Activated CD8-positive, alpha-beta memory T cell treated with anti-CD3 and anti-CD28 coated beads, Interleukin-2, amount 10 ng/mL, durations not matched to agents 7 days and 5 days (primary cell): Measurements from ENCODE around the gene MCM3AP. TPM values are rescaled to one million over a fixed set of nuclear protein-coding genes. Genes with fewer than 3 reads are reported as not detected.
"Not testable (repeated sequence)": the region's sequence is repeated elsewhere in the genome, so short reads cannot be mapped to it uniquely, and the experiment has no call there.

Source experiments
- ATAC-seq: fragments of 150-1000 bp; cut with Tn5 transposase; one replicate; pipeline ENCODE4 v1.10.0; 2021; ENCODE audit warnings: moderate library complexity
- CTCF ChIA-PET: fragments of 350-600 bp; sonication (Branson Sonifier 250); formaldehyde crosslinking; loops from one replicate; lab custom pipeline; 2021; ENCODE audit warnings: antibody characterized with exemption; lab: Charles Lee
- DNase-seq: peaks from one replicate; pipeline ENCODE4 v3.0.0-alpha.2; 2020
- H3K27ac Mint-ChIP-seq: one replicate; pipeline ENCODE4 v1.8.0; 2021; ENCODE audit warnings: mild to moderate bottlenecking, mixed read lengths
- H3K27me3 Mint-ChIP-seq: one replicate; pipeline ENCODE4 v1.8.0; 2021; ENCODE audit warnings: mixed read lengths
- H3K36me3 Mint-ChIP-seq: one replicate; pipeline ENCODE4 v1.8.0; 2021; ENCODE audit warnings: mild to moderate bottlenecking, mixed read lengths
- H3K4me1 Mint-ChIP-seq: one replicate; pipeline ENCODE4 v1.8.0; 2021; ENCODE audit warnings: mixed read lengths
- H3K4me3 Mint-ChIP-seq: one replicate; pipeline ENCODE4 v1.8.0; 2021; ENCODE audit warnings: mild to moderate bottlenecking, moderate library complexity, mixed read lengths
- H3K9me3 Mint-ChIP-seq: one replicate; pipeline ENCODE4 v1.8.0; 2022; ENCODE audit warnings: low read depth, mixed read lengths
- total RNA-seq, 2 experiments: library from RNA; stranded (reverse); gene quantifications; one replicate each; pipeline ENCODE4 v1.2.3, GENCODE V29; 2021

Gene MCM3AP
- total RNA-seq, 2 experiments from 2014 or later = 134 to 139 TPM

GRCh38 chr21:46320331-46320801 lies 35.0 kb upstream of the MCM3AP start:
- ATAC-seq (no peak), DNase-seq (no peak)
- no peaks in the 10 kb centered on the region for H3K27me3 Mint-ChIP-seq
- peak overlapping the region; percentile 47 for H3K4me3 Mint-ChIP-seq
- no peaks in the 10 kb centered on the region for H3K9me3 Mint-ChIP-seq
- peaks cover 21% of the 10 kb centered on the region for H3K4me1 Mint-ChIP-seq
- CTCF ChIA-PET = no interaction called here
- H3K36me3 Mint-ChIP-seq = peaks cover 27% of the 10 kb centered on the region
- peak overlapping the region; percentile 66 for H3K27ac Mint-ChIP-seq

GRCh38 chr21:46319186-46319585 lies 33.8 kb upstream of the MCM3AP start:
- CTCF ChIA-PET = no interaction called here
- Mint-ChIP-seq H3K27me3 (no peaks in the 10 kb centered on the region), H3K27ac (no peak overlapping the region), H3K4me1 (peaks cover 19% of the 10 kb centered on the region), H3K4me3 (no peak overlapping the region), H3K36me3 (peaks cover 27% of the 10 kb centered on the region), H3K9me3 (no peaks in the 10 kb centered on the region)
- ATAC-seq = no peak
- no peak for DNase-seq

- H3K27me3 Mint-ChIP-seq = no peaks in the 10 kb centered on the region
- H3K9me3 Mint-ChIP-seq = no peaks in the 10 kb centered on the region
- no peak overlapping the region for H3K27ac Mint-ChIP-seq
Observed at GRCh38 chr21:46318464-46318845, 33.0 kb upstream of the MCM3AP start.

GRCh38 chr21:46317710-46318463 lies 32.5 kb upstream of the MCM3AP start:
- no peak overlapping the region for H3K4me3 Mint-ChIP-seq

More at GRCh38 chr21:46318464-46318845, 33.0 kb upstream of the MCM3AP start:
- Mint-ChIP-seq H3K36me3 (peaks cover 30% of the 10 kb centered on the region), H3K4me1 (peaks cover 19% of the 10 kb centered on the region), H3K4me3 (no peak overlapping the region)
- no peak for ATAC-seq
- CTCF ChIA-PET = no interaction called here
- DNase-seq = no peak

GRCh38 chr21:46316708-46317324 lies 31.4 kb upstream of the MCM3AP start:
- ATAC-seq = no peak
- Mint-ChIP-seq H3K36me3 (peaks cover 28% of the 10 kb centered on the region), H3K27ac (peak overlapping the region; percentile 28), H3K9me3 (no peaks in the 10 kb centered on the region), H3K27me3 (no peaks in the 10 kb centered on the region), H3K4me1 (peaks cover 14% of the 10 kb centered on the region), H3K4me3 (no peak overlapping the region)
- DNase-seq = no peak
- CTCF ChIA-PET = no interaction called here

More at GRCh38 chr21:46317710-46318463, 32.5 kb upstream of the MCM3AP start:
- CTCF ChIA-PET = no interaction called here
- Mint-ChIP-seq H3K27me3 (no peaks in the 10 kb centered on the region), H3K9me3 (no peaks in the 10 kb centered on the region), H3K27ac (no peak overlapping the region), H3K36me3 (peaks cover 31% of the 10 kb centered on the region), H3K4me1 (peaks cover 19% of the 10 kb centered on the region)
- ATAC-seq (no peak), DNase-seq (no peak)

DNA sequence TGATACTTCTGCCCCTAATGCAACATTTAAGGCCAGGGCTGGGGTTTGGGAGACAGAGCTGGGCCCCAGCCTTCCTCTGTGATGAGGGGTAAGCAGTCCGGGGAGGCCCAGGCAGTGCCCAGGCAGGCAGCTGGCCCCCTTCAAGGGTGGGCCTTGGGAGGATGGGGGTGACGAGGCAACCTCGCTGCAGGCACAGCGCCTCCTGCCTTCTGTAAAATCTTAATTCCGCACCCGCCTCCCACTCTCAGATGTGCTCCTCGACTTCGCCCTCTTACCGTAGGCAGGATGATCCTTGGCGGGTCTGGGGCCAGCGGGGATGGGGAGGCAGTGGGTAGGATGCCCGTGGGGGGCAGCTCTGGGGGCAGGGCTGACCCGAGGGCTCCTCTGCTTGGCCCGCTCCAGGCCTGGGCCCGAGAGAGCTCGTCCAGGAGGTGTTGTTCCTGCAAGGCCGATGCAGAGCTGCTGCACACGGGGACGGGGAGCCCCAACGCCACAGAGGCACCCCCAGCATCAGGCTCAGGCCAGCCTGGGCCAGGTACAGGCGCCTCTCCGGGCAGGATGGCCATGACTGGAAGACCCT lies 29.1 kb upstream of the MCM3AP start:
- Mint-ChIP-seq H3K4me3 (no peak overlapping the region), H3K27ac (no peak overlapping the region), H3K9me3 (no peaks in the 10 kb centered on the region), H3K27me3 (no peaks in the 10 kb centered on the region), H3K4me1 (no peaks in the 10 kb centered on the region), H3K36me3 (peaks cover 24% of the 10 kb centered on the region)
- CTCF ChIA-PET = no interaction called here
- ATAC-seq = no peak
- DNase-seq = no peak

GRCh38 chr21:46312949-46313348 lies 27.5 kb upstream of the MCM3AP start:
- CTCF ChIA-PET = interaction anchor here (0.7 kb wide), 1 partner anchor 13 kb away, joined by 3 read pairs; a partner anchor contains a TSS
- no peaks in the 10 kb centered on the region for H3K9me3 Mint-ChIP-seq
- no peaks in the 10 kb centered on the region for H3K4me1 Mint-ChIP-seq
- DNase-seq (no peak), ATAC-seq (no peak)
- peaks cover 31% of the 10 kb centered on the region for H3K36me3 Mint-ChIP-seq
- no peak overlapping the region for H3K27ac Mint-ChIP-seq
- no peak overlapping the region for H3K4me3 Mint-ChIP-seq
- no peaks in the 10 kb centered on the region for H3K27me3 Mint-ChIP-seq

DNA sequence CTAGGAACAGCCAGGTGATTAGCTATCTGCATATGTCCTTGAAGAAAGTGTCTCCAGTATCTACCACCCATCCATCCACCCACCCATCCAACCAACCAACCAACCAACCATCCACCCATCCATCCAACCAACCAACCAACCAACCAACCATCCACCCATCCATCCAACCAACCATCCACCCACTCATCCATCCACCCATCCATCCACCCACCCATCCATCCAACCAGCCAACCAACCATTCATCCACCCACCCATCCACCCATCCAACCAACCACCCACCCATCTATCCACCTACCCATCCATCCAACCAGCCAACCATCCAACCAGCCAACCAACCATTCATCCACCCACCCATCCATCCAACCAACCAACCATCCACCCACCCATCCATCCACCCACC lies 26.2 kb upstream of the MCM3AP start:
- DNase-seq = no peak

GRCh38 chr21:46310260-46310659 lies 24.8 kb upstream of the MCM3AP start:
- H3K4me3 Mint-ChIP-seq, H3K4me1 Mint-ChIP-seq, DNase-seq, ATAC-seq, H3K27ac Mint-ChIP-seq, H3K27me3 Mint-ChIP-seq, H3K9me3 Mint-ChIP-seq: not testable (repeated sequence)
- CTCF ChIA-PET = interaction anchor here (1.4 kb wide), 1 partner anchor 12 kb away, joined by 3 read pairs; no protein-coding TSS in a partner anchor
- peaks cover 42% of the 10 kb centered on the region for H3K36me3 Mint-ChIP-seq

More for the DNA sequence above, 26.2 kb upstream of the MCM3AP start:
- Mint-ChIP-seq H3K36me3 (peaks cover 39% of the 10 kb centered on the region), H3K9me3 (no peaks in the 10 kb centered on the region), H3K4me3 (no peak overlapping the region), H3K27me3 (no peaks in the 10 kb centered on the region), H3K27ac (no peak overlapping the region), H3K4me1 (no peaks in the 10 kb centered on the region)
- CTCF ChIA-PET = interaction anchor here (1.4 kb wide), 1 partner anchor 11 kb away, joined by 3 read pairs; no protein-coding TSS in a partner anchor
- no peak for ATAC-seq

DNA sequence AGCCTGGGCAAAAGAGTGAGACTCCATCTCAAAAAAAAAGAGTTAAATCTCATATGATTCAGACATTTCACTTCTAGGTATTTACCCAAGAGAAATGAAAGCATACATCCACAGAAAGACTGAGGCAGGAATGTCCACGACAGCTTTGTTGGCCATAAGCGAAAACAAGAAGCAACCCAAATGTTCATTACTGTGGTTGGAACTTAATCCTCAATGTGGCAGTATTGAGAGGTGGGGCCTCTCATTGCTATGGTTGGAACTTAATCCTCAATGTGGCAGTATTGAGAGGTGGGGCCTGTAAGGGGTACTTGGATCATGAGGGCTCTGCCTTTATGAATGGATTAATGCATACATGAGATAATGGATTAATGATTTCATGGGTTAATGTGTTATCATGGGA lies 23.0 kb upstream of the MCM3AP start:
- DNase-seq (no peak), ATAC-seq (no peak)
- H3K27me3 Mint-ChIP-seq = no peaks in the 10 kb centered on the region
- no peaks in the 10 kb centered on the region for H3K9me3 Mint-ChIP-seq
- H3K4me1 Mint-ChIP-seq = no peaks in the 10 kb centered on the region
- H3K27ac Mint-ChIP-seq = no peak overlapping the region
- H3K4me3 Mint-ChIP-seq = no peak overlapping the region
- peaks cover 48% of the 10 kb centered on the region for H3K36me3 Mint-ChIP-seq
- CTCF ChIA-PET = no interaction called here

GRCh38 chr21:46307625-46308024 lies 22.2 kb upstream of the MCM3AP start:
- Mint-ChIP-seq H3K4me1 (no peaks in the 10 kb centered on the region), H3K27ac (no peak overlapping the region), H3K9me3 (no peaks in the 10 kb centered on the region), H3K4me3 (no peak overlapping the region), H3K36me3 (peaks cover 46% of the 10 kb centered on the region), H3K27me3 (no peaks in the 10 kb centered on the region)
- DNase-seq (no peak), ATAC-seq (peak; percentile 33)
- CTCF ChIA-PET = no interaction called here

DNA sequence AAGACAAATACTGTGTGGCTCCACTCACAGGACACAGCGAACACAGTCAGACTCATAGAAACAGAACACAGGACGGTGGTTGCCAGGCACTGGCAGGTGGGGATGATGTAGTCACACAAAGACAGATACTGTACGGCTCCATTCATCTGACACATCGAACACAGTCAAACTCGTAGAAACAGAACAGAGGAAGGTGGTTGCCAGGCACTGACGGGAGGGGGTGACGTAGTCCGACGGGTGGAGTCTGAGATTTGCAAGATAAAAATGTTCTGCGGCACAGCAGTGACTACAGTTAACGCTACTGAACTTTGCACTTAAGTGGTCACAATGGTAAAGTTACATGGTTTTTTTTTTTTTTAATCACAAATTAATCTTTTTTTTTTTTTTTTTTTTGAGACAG lies 19.5 kb upstream of the MCM3AP start:
- Mint-ChIP-seq H3K4me3 (no peak overlapping the region), H3K4me1 (no peaks in the 10 kb centered on the region), H3K27ac (no peak overlapping the region), H3K9me3 (no peaks in the 10 kb centered on the region), H3K36me3 (peaks cover 47% of the 10 kb centered on the region), H3K27me3 (no peaks in the 10 kb centered on the region)
- CTCF ChIA-PET = no interaction called here
- ATAC-seq (peak; percentile 9), DNase-seq (no peak)

DNA sequence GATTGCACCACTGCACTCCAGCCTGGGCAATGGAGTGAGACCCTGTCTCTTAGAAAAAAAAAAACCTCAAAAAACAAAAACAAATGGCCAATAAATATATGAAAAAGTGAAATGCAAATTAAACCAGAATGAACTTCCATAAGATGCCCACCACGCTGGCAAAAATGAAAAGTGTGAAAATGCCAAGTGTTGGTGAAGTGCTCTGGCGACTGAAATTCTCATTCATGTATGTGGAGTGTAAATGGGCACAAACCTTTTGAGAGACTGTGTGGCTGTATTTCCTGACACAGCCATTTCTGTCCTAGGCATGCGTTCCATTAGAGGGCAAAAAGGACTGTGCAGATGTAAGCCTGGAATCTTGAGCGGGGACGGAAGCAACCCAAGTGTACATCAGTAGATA lies 19.0 kb upstream of the MCM3AP start:
- Mint-ChIP-seq H3K27me3 (no peaks in the 10 kb centered on the region), H3K9me3 (no peaks in the 10 kb centered on the region), H3K36me3 (peaks cover 50% of the 10 kb centered on the region), H3K27ac (no peak overlapping the region), H3K4me1 (no peaks in the 10 kb centered on the region), H3K4me3 (no peak overlapping the region)
- ATAC-seq = no peak
- CTCF ChIA-PET = no interaction called here
- no peak for DNase-seq
